Gastrocnemius medialis (tissue), 4 donors: ENCODE results near the gene RNF26.

ENCODE experiments used
- POLR2A ChIP-seq, 2 donors: fragments of 450-650 bp; IDR thresholded peaks; one replicate each; pipeline ENCODE4 v1.6.1; 2017; ENCODE audit warnings: antibody characterized with exemption in 2 of 2, mild to moderate bottlenecking in 2 of 2, moderate library complexity in 2 of 2
- TF ChIP-seq, protein P1 (sequence below), 5 experiments: fragments of 450-650 bp in 3 of 5; fragments of 200-600 bp in 2 of 5; sonication (generic) in 2 of 5; IDR thresholded peaks in 4 of 5; conservative IDR thresholded peaks in 1 of 5; 1 replicate in 4 of 5; 2 replicates in 1 of 5; pipeline ENCODE4 v1.5.1; 2016 to 2019; ENCODE audit warnings: antibody characterized with exemption in 5 of 5, mild to moderate bottlenecking in 3 of 5, moderate library complexity in 3 of 5

DNA sequence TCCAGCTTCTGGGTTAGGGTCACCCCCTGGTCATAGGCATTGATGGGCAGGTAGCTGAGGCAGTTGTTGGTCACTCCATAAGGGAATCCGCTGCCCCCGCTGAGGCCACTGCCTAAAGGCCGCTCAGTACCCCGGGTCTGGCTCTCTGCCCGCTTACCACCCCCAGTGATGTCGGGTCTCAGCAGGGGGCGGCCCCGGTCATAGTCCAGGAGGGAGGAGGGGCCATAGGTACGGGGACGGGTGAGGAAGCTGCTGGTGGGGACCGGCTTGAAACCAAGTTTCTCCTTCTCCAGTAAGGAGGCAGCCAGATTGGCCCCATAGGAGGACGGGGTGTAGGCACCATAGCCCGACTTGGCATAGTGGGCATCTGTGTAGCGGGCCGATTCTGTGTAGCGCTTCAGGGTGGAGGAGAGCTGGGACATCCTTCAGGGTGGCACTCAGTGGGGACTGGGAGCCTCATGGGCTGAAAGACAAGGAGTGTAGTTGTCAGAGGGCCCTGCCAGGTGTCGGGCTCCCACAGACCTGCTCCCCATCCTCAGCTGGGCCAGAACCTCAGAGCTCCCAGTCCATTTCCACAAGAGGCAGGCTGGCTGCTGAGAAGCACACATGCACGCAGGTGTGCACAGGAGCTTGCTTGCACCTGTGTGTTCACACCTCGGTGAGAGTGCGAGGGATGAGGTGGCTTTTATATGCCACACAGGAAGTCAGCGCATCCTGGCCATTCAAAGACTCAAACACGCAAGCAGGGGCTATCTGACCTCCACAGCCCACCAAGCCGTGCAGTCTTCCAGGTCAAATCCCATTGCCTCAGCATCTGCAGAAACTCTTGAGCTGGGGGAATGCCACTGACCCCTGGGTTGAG lies 39.0 kb downstream of the RNF26 start:
- TF ChIP-seq, protein P1, sequence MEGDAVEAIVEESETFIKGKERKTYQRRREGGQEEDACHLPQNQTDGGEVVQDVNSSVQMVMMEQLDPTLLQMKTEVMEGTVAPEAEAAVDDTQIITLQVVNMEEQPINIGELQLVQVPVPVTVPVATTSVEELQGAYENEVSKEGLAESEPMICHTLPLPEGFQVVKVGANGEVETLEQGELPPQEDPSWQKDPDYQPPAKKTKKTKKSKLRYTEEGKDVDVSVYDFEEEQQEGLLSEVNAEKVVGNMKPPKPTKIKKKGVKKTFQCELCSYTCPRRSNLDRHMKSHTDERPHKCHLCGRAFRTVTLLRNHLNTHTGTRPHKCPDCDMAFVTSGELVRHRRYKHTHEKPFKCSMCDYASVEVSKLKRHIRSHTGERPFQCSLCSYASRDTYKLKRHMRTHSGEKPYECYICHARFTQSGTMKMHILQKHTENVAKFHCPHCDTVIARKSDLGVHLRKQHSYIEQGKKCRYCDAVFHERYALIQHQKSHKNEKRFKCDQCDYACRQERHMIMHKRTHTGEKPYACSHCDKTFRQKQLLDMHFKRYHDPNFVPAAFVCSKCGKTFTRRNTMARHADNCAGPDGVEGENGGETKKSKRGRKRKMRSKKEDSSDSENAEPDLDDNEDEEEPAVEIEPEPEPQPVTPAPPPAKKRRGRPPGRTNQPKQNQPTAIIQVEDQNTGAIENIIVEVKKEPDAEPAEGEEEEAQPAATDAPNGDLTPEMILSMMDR (IDR thresholded peaks at IDR 0.05 in 4 of 5, conservative IDR thresholded peaks at IDR 0.05 in 1 of 5): no peak
- TF ChIP-seq POLR2A (IDR thresholded peaks at IDR 0.05): no peak
